Measurements from ENCODE around the gene STK11.

The STK11 gene

DNA sequence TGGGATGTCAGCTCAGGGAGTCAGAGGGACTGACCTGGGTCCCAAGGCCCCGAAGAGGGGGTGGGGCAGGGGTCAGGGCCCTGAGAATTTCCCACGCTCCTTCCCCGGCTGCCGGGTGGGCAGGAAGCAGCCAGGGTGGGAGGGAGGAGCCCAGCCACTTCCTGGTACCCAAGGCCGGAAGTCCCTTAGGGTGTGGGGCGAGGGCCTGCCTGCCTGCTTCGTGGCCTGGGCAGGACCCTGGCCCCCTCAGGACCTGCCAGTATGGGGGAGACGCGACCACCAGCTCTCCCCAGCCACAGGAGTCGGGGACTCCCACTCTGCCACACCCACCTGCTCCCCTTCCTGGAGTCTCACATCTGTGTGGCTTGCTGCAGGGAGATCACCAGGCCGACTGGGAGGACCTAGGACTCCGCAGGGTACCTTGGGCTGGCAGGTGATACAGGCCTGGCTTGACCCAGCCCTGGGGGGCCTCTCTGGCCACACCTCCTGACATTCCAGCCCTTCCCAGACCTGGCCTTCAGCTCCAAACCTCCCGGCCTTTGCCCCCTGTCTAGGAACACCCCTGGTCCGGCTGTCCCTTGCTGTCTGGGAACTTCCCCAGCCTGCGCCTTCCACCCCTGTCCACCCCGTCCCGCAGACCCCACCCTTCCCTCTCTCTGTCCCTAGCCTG lies 53.8 kb downstream of the STK11 start:
- FAIRE-seq (no peak), DNase-seq (ENCODE audit: insufficient read length, low spot score) (no peak)
- TF ChIP-seq, protein P1, sequence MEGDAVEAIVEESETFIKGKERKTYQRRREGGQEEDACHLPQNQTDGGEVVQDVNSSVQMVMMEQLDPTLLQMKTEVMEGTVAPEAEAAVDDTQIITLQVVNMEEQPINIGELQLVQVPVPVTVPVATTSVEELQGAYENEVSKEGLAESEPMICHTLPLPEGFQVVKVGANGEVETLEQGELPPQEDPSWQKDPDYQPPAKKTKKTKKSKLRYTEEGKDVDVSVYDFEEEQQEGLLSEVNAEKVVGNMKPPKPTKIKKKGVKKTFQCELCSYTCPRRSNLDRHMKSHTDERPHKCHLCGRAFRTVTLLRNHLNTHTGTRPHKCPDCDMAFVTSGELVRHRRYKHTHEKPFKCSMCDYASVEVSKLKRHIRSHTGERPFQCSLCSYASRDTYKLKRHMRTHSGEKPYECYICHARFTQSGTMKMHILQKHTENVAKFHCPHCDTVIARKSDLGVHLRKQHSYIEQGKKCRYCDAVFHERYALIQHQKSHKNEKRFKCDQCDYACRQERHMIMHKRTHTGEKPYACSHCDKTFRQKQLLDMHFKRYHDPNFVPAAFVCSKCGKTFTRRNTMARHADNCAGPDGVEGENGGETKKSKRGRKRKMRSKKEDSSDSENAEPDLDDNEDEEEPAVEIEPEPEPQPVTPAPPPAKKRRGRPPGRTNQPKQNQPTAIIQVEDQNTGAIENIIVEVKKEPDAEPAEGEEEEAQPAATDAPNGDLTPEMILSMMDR (IDR thresholded peaks at IDR 0.05; ENCODE audit: insufficient read depth, missing control alignments): no peak

DNA sequence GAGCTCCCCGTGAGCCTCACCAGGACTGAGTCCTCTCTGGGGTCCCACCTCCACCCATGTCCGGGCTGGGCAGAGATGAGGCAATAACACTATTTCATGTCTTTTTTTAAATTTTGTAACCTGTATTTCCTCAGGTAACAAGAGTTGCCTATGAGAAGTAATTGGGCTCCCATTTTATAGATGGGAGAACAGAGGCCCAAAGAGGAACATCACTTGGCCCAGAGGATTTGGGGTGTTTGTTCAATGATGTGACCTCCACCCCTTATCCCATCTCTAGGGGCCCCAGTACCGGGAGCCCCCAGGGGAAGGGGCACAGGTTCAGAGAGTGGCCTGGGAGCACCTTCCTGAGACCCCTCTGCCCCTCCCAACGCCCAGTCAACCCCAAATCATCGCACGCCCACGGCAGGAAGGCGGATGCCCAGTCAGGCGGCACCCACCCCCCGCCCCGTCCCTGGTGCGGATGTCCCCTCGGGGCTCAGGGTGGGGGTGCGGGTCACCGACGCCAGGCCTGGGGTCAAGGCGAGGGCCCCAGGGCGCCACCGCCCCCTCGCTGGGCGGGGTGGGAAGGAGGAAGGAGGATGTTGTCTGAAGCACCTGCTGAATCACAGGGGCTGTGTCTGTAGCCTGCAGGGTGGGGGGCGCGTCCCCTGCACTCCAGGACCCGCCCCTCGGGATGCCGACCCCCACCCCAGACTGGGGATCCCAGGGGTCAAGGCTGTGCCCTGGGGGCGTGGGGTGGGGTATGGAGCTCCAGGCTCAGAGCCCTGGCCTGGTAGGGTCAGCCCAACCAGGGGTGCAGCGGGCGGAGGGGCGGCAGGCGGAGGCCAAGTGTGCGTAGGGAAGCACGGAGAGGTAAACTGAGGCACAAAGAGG lies 54.5 kb downstream of the STK11 start:
- FAIRE-seq (no peak), DNase-seq (ENCODE audit: insufficient read length, low spot score) (no peak)
- TF ChIP-seq, protein P1 (IDR thresholded peaks at IDR 0.05; ENCODE audit: insufficient read depth, missing control alignments): no peak

DNA sequence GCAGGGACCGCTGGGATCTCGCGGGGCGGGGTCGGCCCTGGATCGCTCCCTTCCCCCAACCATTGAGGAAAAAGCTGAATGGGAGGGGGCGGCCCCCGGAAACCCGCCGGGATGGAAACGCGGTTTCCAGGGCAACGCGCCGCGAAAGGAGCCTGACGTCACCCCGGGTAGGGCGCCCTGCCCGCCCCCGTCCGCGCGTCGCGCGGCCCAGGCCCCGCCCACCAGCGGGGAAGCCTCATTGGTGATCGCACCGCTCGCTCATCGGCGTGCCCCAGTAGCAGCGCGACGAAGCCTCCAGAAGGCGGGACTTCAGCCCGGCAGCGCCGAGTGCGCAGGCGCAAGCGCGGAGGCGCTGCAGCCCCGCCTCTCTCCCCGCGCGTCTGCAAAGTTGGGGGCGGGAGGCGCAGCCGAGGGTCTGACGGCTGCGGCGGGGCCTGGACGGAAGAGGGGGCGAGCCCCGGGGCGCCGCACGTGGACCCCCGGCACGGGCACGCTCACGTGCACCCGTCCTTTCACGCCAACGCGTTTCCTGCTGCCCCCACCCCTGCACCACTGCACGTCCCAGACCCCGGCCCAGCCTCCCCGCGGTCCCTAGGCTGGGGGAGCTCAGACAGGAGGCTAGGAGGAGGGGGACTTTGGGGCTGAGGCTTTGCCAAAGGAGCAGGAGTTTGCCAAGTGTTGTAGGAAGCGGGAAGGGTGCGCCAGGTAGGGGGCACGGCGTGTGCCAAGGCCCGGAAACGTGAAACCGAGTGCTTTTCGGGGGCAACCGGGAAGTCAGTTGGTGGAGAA lies 55.4 kb downstream of the STK11 start:
- DNase-seq (ENCODE audit: insufficient read length, low spot score) (peak; percentile 100), FAIRE-seq (no peak)
- TF ChIP-seq, protein P1 (IDR thresholded peaks at IDR 0.05; ENCODE audit: insufficient read depth, missing control alignments): no peak

DNA sequence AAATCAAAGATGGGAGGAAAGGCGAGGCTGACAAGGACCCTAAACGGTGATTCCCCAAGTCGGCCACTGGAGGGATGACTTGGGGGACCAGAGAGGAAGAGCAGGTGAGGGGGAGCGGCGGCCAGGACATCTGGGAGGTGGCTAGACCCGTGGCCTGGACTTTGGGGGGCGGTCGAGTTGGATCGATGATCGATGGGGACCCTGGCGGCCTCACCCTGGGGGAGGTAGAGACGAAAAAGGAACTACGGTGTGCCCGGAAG lies 55.9 kb downstream of the STK11 start:
- TF ChIP-seq, protein P1 (IDR thresholded peaks at IDR 0.05; ENCODE audit: insufficient read depth, missing control alignments): no peak
- DNase-seq (ENCODE audit: insufficient read length, low spot score): no peak
- no peak for FAIRE-seq

DNA sequence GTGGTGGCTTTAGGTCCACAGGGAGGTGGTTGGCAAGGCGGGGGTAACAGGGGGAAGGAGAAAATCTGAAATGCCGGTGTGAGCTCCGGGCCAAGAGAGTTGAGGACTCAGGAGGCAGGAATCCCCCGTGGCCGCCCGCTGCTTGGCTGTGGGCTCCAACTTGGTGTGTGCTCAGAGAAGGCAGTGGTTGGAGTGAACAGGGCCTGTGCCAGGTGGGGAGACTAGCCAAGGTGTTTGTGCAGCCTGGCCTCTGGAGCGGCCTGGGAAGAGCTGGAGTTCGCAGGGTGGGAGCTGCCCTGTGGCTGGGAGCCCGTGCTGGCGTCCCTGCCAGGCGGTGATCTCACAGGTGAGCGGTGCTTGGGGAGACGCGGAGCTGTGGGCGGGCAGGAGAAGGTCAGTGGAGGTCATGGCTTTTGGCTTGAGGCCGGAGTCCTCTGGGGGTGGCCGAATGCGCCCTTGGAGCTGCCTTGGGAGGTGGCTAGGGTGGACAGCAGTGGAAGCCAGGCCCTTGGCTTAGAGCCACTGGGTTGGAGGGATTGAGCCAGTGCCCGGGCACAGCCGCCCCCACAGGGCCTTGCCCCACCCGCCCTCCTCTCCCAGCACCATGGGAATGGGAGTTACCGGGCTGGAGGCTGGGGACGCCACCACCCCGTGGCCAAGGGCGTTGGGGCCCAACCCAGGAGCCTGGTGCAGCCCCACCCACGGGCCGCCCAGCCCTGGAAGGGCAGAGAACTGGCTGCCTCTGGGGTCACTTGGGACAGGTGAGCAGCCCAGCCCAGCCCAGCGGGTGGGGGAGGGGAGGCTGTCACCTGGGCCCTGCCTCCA lies 56.4 kb downstream of the STK11 start:
- DNase-seq (ENCODE audit: insufficient read length, low spot score): no peak
- no peak for FAIRE-seq
- TF ChIP-seq, protein P1 (IDR thresholded peaks at IDR 0.05; ENCODE audit: insufficient read depth, missing control alignments): no peak

DNA sequence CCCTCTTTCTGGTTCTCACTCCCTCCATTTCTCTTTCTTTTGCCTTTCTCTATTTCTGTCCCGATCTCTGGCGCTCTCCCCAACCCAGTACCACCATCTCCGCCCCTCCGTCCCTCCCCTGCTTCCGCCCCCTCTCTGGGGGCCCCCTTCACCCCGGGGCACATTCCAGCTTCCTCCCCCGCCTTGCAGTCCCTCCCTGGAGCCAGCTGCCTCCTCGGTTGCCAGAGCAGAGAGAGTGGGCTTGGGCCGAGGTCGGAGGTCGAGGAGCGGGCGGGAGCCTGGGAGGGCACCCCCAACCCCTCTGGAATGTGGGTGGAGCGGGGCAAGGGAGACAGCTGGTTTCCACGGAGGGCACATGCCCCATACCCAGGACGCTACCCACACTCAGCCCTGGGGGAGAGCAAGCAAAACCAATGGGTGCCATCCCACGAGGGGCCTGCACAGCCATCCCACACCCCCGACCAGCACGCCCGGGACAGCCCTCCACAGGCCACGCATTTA lies 57.1 kb downstream of the STK11 start:
- FAIRE-seq: no peak
- TF ChIP-seq, protein P1 (IDR thresholded peaks at IDR 0.05; ENCODE audit: insufficient read depth, missing control alignments): no peak
- DNase-seq (ENCODE audit: insufficient read length, low spot score): no peak

Measured in D721Med (cell line).